Ovary (tissue), 9 donors: Measurements from ENCODE around the gene CDC6. TPM values are rescaled to one million over a fixed set of nuclear protein-coding genes. Genes with fewer than 3 reads are reported as not detected.

ENCODE experiments used
- DNase-seq, 5 donors: peaks; one replicate each; pipeline ENCODE4 v3.0.0-alpha.2; 2019 to 2020
- H3K27ac ChIP-seq, 2 donors: fragments of 200-600 bp; one replicate each; pipeline versions ENCODE4 v1.5.1 to v1.8.0; 2019 to 2022
- H3K27me3 ChIP-seq: fragments of 200-600 bp; one replicate; pipeline ENCODE4 v1.8.0; 2022
- H3K36me3 ChIP-seq: fragments of 200-600 bp; sonication (generic); one replicate; pipeline ENCODE4 v1.5.1; 2019
- H3K4me1 ChIP-seq: one replicate; pipeline ENCODE4 v1.8.1; 2013; ENCODE audit warnings: mild to moderate bottlenecking, moderate library complexity; ENCODE audit not compliant: insufficient read depth
- H3K4me3 ChIP-seq: fragments of 200-600 bp; sonication (generic); one replicate; pipeline ENCODE4 v1.5.1; 2017
- H3K9me3 ChIP-seq, 2 donors: fragments of 200-600 bp in 1 of 2; sonication (generic) in 1 of 2; one replicate each; pipeline versions ENCODE4 v1.5.1 to v1.8.1; 2013 to 2019; ENCODE audit warnings: mild to moderate bottlenecking in 1 of 2, moderate library complexity in 1 of 2
- CTCF ChIP-seq, 3 donors: fragments of 450-650 bp in 2 of 3; fragments of 200-600 bp in 1 of 3; IDR thresholded peaks; one replicate each; pipeline versions ENCODE4 v1.5.1 to v1.8.0; 2016 to 2022; ENCODE audit warnings: antibody characterized with exemption in 3 of 3, mild to moderate bottlenecking in 1 of 3
- EP300 ChIP-seq: sonication (generic); formaldehyde crosslinking; IDR thresholded peaks from one replicate; pipeline ENCODE4 v1.6.1; 2017; ENCODE audit warnings: antibody characterized with exemption
- POLR2A ChIP-seq: fragments of 450-650 bp; IDR thresholded peaks from one replicate; pipeline ENCODE4 v1.6.1; 2017; ENCODE audit warnings: antibody characterized with exemption, mild to moderate bottlenecking, moderate library complexity
- WGBS, 3 donors: extraction: QIAGEN DNeasy Blood & Tissue Kit in 1 of 3; methylation state at CpG; one replicate each; pipeline versions ENCODE4 v1.1.5 to v1.1.7; 2013 to 2017; 5-methylcytosine and 5-hydroxymethylcytosine counted together
- intact Hi-C, 4 donors: fragments of 100-400 bp; cut with DNase I; formaldehyde crosslinking; loops; one replicate each; pipeline versions ENCODE4 v1.11.0 to v1.15.1; 2022 to 2023
- polyA plus RNA-seq, 2 donors: library from polyadenylated mRNA; stranded (reverse); fragments of 200-250 nt in 1 of 2; fragments of 350-450 nt in 1 of 2; fragmentation: Illumina TruSeq in 1 of 2; extraction: RNeasy Lipid Tissue Mini Kit (QIAGEN cat#74804) in 1 of 2; gene quantifications; one replicate each; pipeline ENCODE4 v1.2.3, GENCODE V29; 2013 to 2014
- total RNA-seq, 7 donors: library from RNA; depleted of rRNA in 2 of 7; stranded (reverse); fragments of >200 nt in 2 of 7; fragmentation: NEBNext Ultra II Directional in 3 of 7; extraction: Animal tissue kit (Norgen Biotek cat#: 25700) in 3 of 7; gene quantifications; one replicate each; pipeline versions ENCODE4 v1.1.0 to v1.2.4, GENCODE V29; 2016 to 2023
- donor health status: DM: no; HTN: no; CAD: no; lungs with moderate emphysema.
- donor health status: DM: no; HTN: no; CAD: no.
- donor health status: Bipolar disorder and iron deficiency.
- donor health status: DM: yes; HTN: yes; CAD: no.
- donor health status: DM: no; HTN: no; CAD: no.
- donor health status: DM: yes; HTN: yes; CAD: no.

Gene CDC6
- total and polyA plus RNA-seq, 9 donors = 0.34 to 3.8 (median 0.80) TPM

DNA sequence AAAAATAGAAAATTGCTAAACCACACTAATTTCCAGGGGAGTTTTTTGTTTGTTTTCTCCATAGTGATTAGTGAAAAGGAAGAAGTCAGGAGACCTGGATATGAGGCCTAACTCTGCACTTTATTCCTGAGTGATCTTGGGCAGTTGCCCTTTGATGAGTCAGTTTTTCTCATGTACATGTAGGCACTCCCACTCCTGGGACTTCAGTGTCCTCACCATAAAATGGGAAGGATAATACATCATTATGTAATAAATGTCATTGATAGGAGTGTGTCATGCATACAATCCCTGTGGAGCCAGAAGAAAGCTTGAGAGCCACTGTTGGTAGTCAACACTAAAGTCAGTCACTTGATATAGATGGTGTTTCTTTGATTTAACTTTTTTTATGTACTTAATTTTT, 36.1 kb upstream of the CDC6 start:
- intact Hi-C loops = no loop called here
- no peak for TF ChIP-seq POLR2A
- no peak for TF ChIP-seq EP300
- TF ChIP-seq CTCF (IDR thresholded peaks at IDR 0.05) = no peak

GRCh38 chr17:40253565-40253964, 34.1 kb upstream of the CDC6 start:
- 91 to 96% (median 94%) methylated on average over 3 of the region's 3 CpGs for WGBS, 3 donors
- Histone ChIP-seq H3K27me3 (no peaks in the 10 kb centered on the region), H3K4me1 (peaks cover 2% of the 10 kb centered on the region), H3K4me3 (no peak overlapping the region), H3K27ac (no peak overlapping the region), H3K36me3 (no peaks in the 10 kb centered on the region), H3K9me3 (no peaks in the 10 kb centered on the region)
- DNase-seq = no peak
- TF ChIP-seq EP300 (no peak), CTCF (IDR thresholded peaks at IDR 0.05) (no peak), POLR2A (no peak)
- intact Hi-C loops = no loop called here

More for the DNA sequence above, 36.1 kb upstream of the CDC6 start:
- H3K27me3 ChIP-seq = no peaks in the 10 kb centered on the region
- peak in 1 of 5 donors; percentile 31 for DNase-seq
- no peak overlapping the region for H3K4me3 ChIP-seq
- H3K27ac ChIP-seq = no peak overlapping the region
- no peaks in the 10 kb centered on the region for H3K36me3 ChIP-seq
- no peaks in the 10 kb centered on the region for H3K9me3 ChIP-seq
- peaks cover 2% of the 10 kb centered on the region for H3K4me1 ChIP-seq

GRCh38 chr17:40259505-40259904, 28.2 kb upstream of the CDC6 start:
- WGBS, 3 donors = 86 to 95% (median 91%) methylated on average over 2 of the region's 2 CpGs
- intact Hi-C loops = no loop called here
- H3K36me3 ChIP-seq = no peaks in the 10 kb centered on the region

DNA sequence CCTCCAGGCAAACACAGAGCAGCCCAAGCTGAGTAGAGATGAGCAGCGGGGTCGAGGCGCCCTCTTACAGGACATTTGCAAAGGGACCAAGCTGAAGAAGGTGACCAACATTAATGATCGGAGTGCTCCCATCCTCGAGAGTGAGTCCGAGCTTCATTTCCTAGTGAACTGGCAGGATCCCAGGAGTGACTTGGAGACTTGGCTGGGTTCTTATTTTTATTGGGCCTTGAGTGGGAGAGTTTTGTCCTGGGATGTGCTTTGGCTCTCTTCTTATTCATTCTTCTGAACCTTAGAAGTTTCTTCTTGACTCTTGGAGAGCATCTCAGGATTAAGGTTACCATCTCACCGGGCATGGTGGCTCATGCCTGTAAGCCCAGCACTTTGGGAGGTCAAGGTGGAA, 27.2 kb upstream of the CDC6 start:
- Histone ChIP-seq H3K36me3 (no peaks in the 10 kb centered on the region), H3K4me1 (no peaks in the 10 kb centered on the region), H3K9me3 (no peaks in the 10 kb centered on the region), H3K27ac (no peak overlapping the region), H3K27me3 (no peaks in the 10 kb centered on the region), H3K4me3 (no peak overlapping the region)
- TF ChIP-seq POLR2A (no peak), EP300 (no peak), CTCF (IDR thresholded peaks at IDR 0.05) (no peak)
- DNase-seq = no peak
- WGBS, 3 donors = 57 to 64% (median 61%) methylated on average over 7 of the region's 7 CpGs
- intact Hi-C loops = no loop called here

More at GRCh38 chr17:40259505-40259904, 28.2 kb upstream of the CDC6 start:
- H3K4me3 ChIP-seq = no peak overlapping the region
- no peak for TF ChIP-seq CTCF (IDR thresholded peaks at IDR 0.05)
- TF ChIP-seq POLR2A = no peak
- no peak for TF ChIP-seq EP300
- H3K27ac ChIP-seq = no peak overlapping the region
- H3K4me1 ChIP-seq = no peaks in the 10 kb centered on the region
- H3K9me3 ChIP-seq = no peaks in the 10 kb centered on the region
- no peak for DNase-seq
- no peaks in the 10 kb centered on the region for H3K27me3 ChIP-seq
